PC-9 (cell line): Measurements from ENCODE around the gene APOBEC2. TPM values are rescaled to one million over a fixed set of nuclear protein-coding genes. Genes with fewer than 3 reads are reported as not detected.

Experiments used
- BruUV-seq: library from RNA; stranded (reverse); fragments of 400-500 nt; replicated peaks from 2 replicates; lab custom pipeline; 2021; lab: Mats Ljungman, UMichigan
- CTCF ChIA-PET: fragments of 300-600 bp; sonication (Branson Sonifier 250); formaldehyde crosslinking; loops from one replicate; lab custom pipeline; 2022; ENCODE audit warnings: antibody characterized with exemption; lab: Charles Lee
- POLR2A ChIA-PET: fragments of 300-600 bp; sonication (Branson Sonifier 250); formaldehyde crosslinking; loops from one replicate; lab custom pipeline; 2022; ENCODE audit warnings: antibody characterized with exemption; ENCODE audit not compliant: unreplicated experiment; lab: Charles Lee
- DNase-seq, 2 experiments: peaks; one replicate each; pipeline versions ENCODE4 v3.0.0 to v3.0.0-alpha.2; 2015 to 2022; ENCODE audit warnings: mixed read lengths in 1 of 2
- H2AFZ ChIP-seq: fragments of 200-600 bp; sonication (generic); 2 replicates; pipeline ENCODE4 v1.8.1; 2017; ENCODE audit warnings: antibody characterized with exemption
- H3F3A ChIP-seq: fragments of 200-600 bp; sonication (generic); 2 replicates; pipeline ENCODE4 v1.8.1; 2017; ENCODE audit warnings: antibody characterized with exemption, mild to moderate bottlenecking, low read depth; ENCODE audit not compliant: insufficient read depth
- H3K27ac ChIP-seq: fragments of 200-600 bp; sonication (generic); 2 replicates; pipeline ENCODE4 v1.6.1; 2016; ENCODE audit warnings: mixed run types
- H3K27me3 ChIP-seq: fragments of 200-600 bp; sonication (generic); 2 replicates; pipeline ENCODE4 v1.6.1; 2016; ENCODE audit warnings: low read depth, mixed run types; ENCODE audit not compliant: insufficient read depth
- H3K36me3 ChIP-seq: fragments of 200-600 bp; sonication (generic); 2 replicates; pipeline ENCODE4 v1.6.1; 2016; ENCODE audit warnings: low read depth, mixed run types
- H3K4me1 ChIP-seq: fragments of 200-600 bp; sonication (generic); replicated peaks from 2 replicates; pipeline ENCODE4 v1.6.1; 2016; ENCODE audit warnings: mixed run types; ENCODE audit not compliant: insufficient read depth
- H3K4me2 ChIP-seq: fragments of 200-600 bp; sonication (generic); 2 replicates; pipeline ENCODE4 v1.6.1; 2017; ENCODE audit warnings: mixed run types
- H3K4me3 ChIP-seq: fragments of 200-600 bp; sonication (generic); 2 replicates; pipeline ENCODE4 v1.6.1; 2016; ENCODE audit warnings: mixed run types
- H3K79me2 ChIP-seq: fragments of 200-600 bp; sonication (generic); 2 replicates; pipeline ENCODE4 v1.6.1; 2017; ENCODE audit warnings: low read depth, mixed run types
- H3K9me2 ChIP-seq: fragments of 200-600 bp; sonication (generic); 2 replicates; pipeline ENCODE4 v1.8.1; 2017; ENCODE audit warnings: mild to moderate bottlenecking; ENCODE audit not compliant: insufficient read depth
- H3K9me3 ChIP-seq: fragments of 200-600 bp; sonication (generic); 2 replicates; pipeline ENCODE4 v1.8.1; 2016; ENCODE audit warnings: low read depth; ENCODE audit not compliant: insufficient read depth
- H4K20me1 ChIP-seq: fragments of 200-600 bp; sonication (generic); 2 replicates; pipeline ENCODE4 v1.8.1; 2017; ENCODE audit not compliant: insufficient read depth
- EZH2 ChIP-seq: fragments of 200-600 bp; sonication (generic); IDR thresholded peaks from 2 replicates; pipeline ENCODE4 v1.8.0; 2017; ENCODE audit warnings: antibody characterized with exemption, low read depth
- intact Hi-C: fragments of 100-400 bp; cut with micrococcal nuclease; formaldehyde crosslinking; loops from one replicate; pipeline ENCODE4 v1.10.0; 2022; ENCODE audit not compliant: unreplicated experiment
- total RNA-seq: library from RNA; stranded (reverse); gene quantifications from 2 replicates; pipeline ENCODE4 v1.2.3, GENCODE V29; 2021
- TF ChIP-seq, protein P1 (sequence below): fragments of 200-600 bp; sonication (generic); conservative IDR thresholded peaks from 2 replicates; pipeline ENCODE4 v1.6.1; 2017; ENCODE audit warnings: mixed run types, antibody characterized with exemption, mild to moderate bottlenecking, moderate library complexity

The APOBEC2 gene
- total RNA-seq, 1 experiment from 2014 or later, result not detected

DNA sequence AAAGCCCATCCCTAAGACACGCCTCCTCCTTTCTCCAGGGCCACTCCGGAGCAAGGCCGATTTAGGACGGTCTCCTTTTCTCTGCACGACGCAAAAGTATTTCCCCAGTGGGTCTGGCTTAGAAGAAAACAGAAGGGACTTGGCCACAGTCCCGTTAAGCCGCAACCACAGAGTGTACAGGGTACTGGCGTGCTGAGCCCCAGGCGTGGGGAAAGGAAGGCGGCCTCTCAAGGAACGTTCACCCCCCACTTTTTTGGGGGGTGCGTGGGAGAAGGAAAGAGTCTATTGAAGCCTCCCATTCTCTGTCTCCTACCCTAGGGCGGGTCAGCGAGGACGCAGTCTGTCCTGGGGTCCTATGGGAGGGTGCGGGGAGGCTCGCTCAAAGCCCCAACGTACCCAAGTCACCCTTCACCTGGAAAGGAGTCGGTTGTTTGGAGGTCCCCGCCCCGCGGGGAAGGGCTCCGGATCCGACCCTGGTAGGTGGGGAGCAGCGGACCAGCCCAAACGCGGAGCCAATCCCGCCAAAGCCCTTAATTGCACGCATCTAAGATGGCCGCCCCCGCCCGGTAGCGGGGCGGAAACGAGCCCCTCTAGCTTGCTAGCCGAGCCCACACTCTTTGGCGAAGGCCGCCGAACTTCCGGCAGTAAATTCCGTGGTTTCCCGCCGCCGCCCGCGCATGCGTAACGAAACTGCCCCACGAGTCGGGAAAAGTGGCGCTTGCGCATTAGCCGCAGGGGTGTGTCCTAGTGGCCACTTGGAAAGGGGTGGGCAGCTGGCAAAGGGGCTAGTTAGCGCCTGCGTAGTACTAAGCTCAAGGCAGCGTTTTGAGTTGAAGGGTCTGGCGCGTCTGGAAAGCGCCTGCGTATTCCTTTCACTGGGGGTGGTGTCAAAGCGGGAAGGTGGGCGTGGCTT lies 19.2 kb downstream of the APOBEC2 start, which contains the start of gene OARD1:
TSS of gene OARD1 (minus strand) at position 434 of the 913 bp plus-strand sequence. CDS start 722 bp downstream, outside the sequence.
- H3F3A ChIP-seq, result peaks cover 40% of the 10 kb centered on the region
- H3K4me2 ChIP-seq, result peak within 1 kb of the TSS; percentile 91
- H3K27ac ChIP-seq, result peak within 1 kb of the TSS; percentile 96
- intact Hi-C loops, result loop anchor here (1.0 to 5.0 kb wide), 2 partner anchors 75 to 1870 kb away; no protein-coding TSS in a partner anchor
- DNase-seq, result peak; percentile 95 to 99
- H3K27me3 ChIP-seq, result no peaks in the 10 kb centered on the region
- peaks cover 32% of the 10 kb centered on the region for H3K4me1 ChIP-seq
- H2AFZ ChIP-seq, result peak within 1 kb of the TSS; percentile 95
- BruUV-seq, result TSS peak; percentile 69
- H3K9me3 ChIP-seq, result no peaks in the 10 kb centered on the region
- POLR2A ChIA-PET, result interaction anchor here (0.5 to 0.7 kb wide), 6 partner anchors 12 to 1559 kb away, joined by 3 to 7 read pairs (median 4); no protein-coding TSS in a partner anchor
- CTCF ChIA-PET, result interaction anchor here (1.0 kb wide), 1 partner anchor 75 kb away, joined by 4 read pairs; no protein-coding TSS in a partner anchor
- peaks cover 20% of the 10 kb centered on the region for H4K20me1 ChIP-seq
- no peaks in the 10 kb centered on the region for H3K9me2 ChIP-seq
- TF ChIP-seq EZH2, result no peak
- TF ChIP-seq, protein P1, sequence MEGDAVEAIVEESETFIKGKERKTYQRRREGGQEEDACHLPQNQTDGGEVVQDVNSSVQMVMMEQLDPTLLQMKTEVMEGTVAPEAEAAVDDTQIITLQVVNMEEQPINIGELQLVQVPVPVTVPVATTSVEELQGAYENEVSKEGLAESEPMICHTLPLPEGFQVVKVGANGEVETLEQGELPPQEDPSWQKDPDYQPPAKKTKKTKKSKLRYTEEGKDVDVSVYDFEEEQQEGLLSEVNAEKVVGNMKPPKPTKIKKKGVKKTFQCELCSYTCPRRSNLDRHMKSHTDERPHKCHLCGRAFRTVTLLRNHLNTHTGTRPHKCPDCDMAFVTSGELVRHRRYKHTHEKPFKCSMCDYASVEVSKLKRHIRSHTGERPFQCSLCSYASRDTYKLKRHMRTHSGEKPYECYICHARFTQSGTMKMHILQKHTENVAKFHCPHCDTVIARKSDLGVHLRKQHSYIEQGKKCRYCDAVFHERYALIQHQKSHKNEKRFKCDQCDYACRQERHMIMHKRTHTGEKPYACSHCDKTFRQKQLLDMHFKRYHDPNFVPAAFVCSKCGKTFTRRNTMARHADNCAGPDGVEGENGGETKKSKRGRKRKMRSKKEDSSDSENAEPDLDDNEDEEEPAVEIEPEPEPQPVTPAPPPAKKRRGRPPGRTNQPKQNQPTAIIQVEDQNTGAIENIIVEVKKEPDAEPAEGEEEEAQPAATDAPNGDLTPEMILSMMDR, result no peak
- H3K4me3 ChIP-seq, result peak within 1 kb of the TSS; percentile 82
- 0 out of 2 replicates have a peak, but pooled peaks cover under 1% of the 10 kb centered on the region for H3K36me3 ChIP-seq
- peaks cover 52% of the 10 kb centered on the region for H3K79me2 ChIP-seq

DNA sequence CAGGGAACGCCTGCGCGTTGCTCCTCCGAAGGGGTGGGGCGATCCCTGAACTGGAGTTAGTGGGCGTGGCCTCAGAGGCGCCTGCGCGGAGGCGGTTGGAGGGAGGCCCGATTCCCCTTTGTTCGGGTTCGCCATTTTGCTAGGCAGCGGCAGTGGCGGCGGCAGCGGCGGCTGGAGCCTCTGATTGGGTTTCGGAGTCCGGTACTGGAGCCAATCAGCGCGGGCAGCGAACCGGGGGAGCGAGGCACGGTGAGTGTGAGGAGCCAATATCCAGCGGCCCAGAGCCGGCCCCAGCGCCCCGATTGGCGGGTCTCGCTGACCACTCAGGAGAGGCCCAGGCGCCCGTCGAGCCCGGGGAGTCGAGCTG lies 19.8 kb downstream of the APOBEC2 start, which contains the start of gene NFYA:
TSS of gene NFYA (plus strand) at position 139 of the 367 bp plus-strand sequence. CDS start 6,116 bp downstream, outside the sequence.
- POLR2A ChIA-PET, result interaction anchor here (0.5 to 0.7 kb wide), 6 partner anchors 13 to 1559 kb away, joined by 3 to 7 read pairs (median 4); no protein-coding TSS in a partner anchor
- peak within 1 kb of the TSS; percentile 96 for H3K27ac ChIP-seq
- peaks cover 20% of the 10 kb centered on the region for H4K20me1 ChIP-seq
- H3F3A ChIP-seq, result peaks cover 34% of the 10 kb centered on the region
- H2AFZ ChIP-seq, result peak within 1 kb of the TSS; percentile 95
- DNase-seq, result no peak
- intact Hi-C loops, result loop anchor here (1.0 to 5.0 kb wide), 2 partner anchors 76 to 1871 kb away; no protein-coding TSS in a partner anchor
- no peak for TF ChIP-seq EZH2
- TF ChIP-seq, protein P1, result no peak
- H3K4me2 ChIP-seq, result peak within 1 kb of the TSS; percentile 91
- no TSS peak for BruUV-seq
- H3K9me2 ChIP-seq, result no peaks in the 10 kb centered on the region
- peaks cover 32% of the 10 kb centered on the region for H3K4me1 ChIP-seq
- 0 out of 2 replicates have a peak, but pooled peaks cover 6% of the 10 kb centered on the region for H3K36me3 ChIP-seq
- CTCF ChIA-PET, result interaction anchor here (0.7 to 1.0 kb wide), 2 partner anchors 75 to 975 kb away, joined by 4 read pairs; no protein-coding TSS in a partner anchor
- H3K27me3 ChIP-seq, result no peaks in the 10 kb centered on the region
- H3K9me3 ChIP-seq, result no peaks in the 10 kb centered on the region
- peak within 1 kb of the TSS; percentile 82 for H3K4me3 ChIP-seq
- peaks cover 58% of the 10 kb centered on the region for H3K79me2 ChIP-seq
